ENCODE results near the gene FGFR2. TPM values are rescaled to one million over a fixed set of nuclear protein-coding genes. Genes with fewer than 3 reads are reported as not detected.

The FGFR2 gene
- total RNA-seq, 5 donors from 2014 or later (not counting 1 experiment from before 2014, with no cell fraction given) = 0.49 to 1.8 (median 0.70) TPM

DNA sequence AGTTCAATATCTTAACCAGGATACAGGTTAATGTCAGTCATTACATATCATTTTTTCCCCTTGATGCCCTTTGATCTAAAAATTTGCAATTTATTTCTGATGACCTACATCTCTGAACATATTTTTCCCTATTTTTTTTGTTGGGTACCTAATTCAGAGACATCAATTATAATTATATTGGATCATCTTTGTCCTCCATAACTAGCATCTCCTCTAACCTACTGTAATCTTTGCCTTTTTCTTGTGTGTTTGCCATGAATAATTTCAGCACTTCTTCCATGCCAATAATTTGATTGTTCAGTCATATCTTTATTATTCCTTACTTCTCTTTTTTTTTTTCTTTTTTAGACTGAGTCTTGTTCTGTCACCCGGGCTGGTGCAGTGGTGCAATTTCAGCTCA, 39.2 kb upstream of the FGFR2 start:
- no peak for ATAC-seq (replicated peaks in 1 of 4)
- H3K27me3 Mint-ChIP-seq = no peaks in the 10 kb centered on the region
- POLR2A ChIA-PET = no interaction called here

GRCh38 chr10:121633056-121633455, 34.8 kb upstream of the FGFR2 start:
- Mint-ChIP-seq H3K36me3 (no peaks in the 10 kb centered on the region), H3K9me3 (peaks cover under 1 to 9% (median 6%) of the 10 kb centered on the region in 3 donors), H3K27me3 (peaks cover 0 to 6% of the 10 kb centered on the region in 2 donors), H3K27ac (no peak overlapping the region), H3K4me3 (no peak overlapping the region), H3K4me1 (no peaks in the 10 kb centered on the region)
- Histone ChIP-seq H3K36me3 (ENCODE audit: control insufficient read depth in 2 of 2, extremely low read depth in 1 of 2, insufficient read depth in 1 of 2, low read length in 1 of 2) (no peaks in the 10 kb centered on the region), H3K4me3 (ENCODE audit: control insufficient read depth in 1 of 2, extremely low read depth in 1 of 2, low read length in 1 of 2) (no peak overlapping the region), H3K27me3 (replicated peaks in 1 of 2; ENCODE audit: control insufficient read depth in 2 of 2, extremely low read depth in 1 of 2, insufficient read depth in 2 of 2, low read length in 1 of 2) (peaks cover 0 to 9% of the 10 kb centered on the region in 2 experiments), H3K27ac (ENCODE audit: low read length) (no peak overlapping the region), H3K4me1 (ENCODE audit: control insufficient read depth in 1 of 2, extremely low read depth in 1 of 2, insufficient read depth in 2 of 2, low read length in 2 of 2) (no peaks in the 10 kb centered on the region), H3K9me3 (no peaks in the 10 kb centered on the region)
- ChIA-PET CTCF (no interaction called here), POLR2A (no interaction called here)
- WGBS (ENCODE audit: insufficient coverage) = 45% methylated on average over 2 of the region's 5 CpGs
- no peak for DNase-seq
- no peak for ATAC-seq (replicated peaks in 1 of 4)

More for the DNA sequence above, 39.2 kb upstream of the FGFR2 start:
- Histone ChIP-seq H3K4me1 (ENCODE audit: control insufficient read depth in 1 of 2, extremely low read depth in 1 of 2, insufficient read depth in 2 of 2, low read length in 2 of 2) (no peaks in the 10 kb centered on the region), H3K27me3 (replicated peaks in 1 of 2; ENCODE audit: control insufficient read depth in 2 of 2, extremely low read depth in 1 of 2, insufficient read depth in 2 of 2, low read length in 1 of 2) (peaks cover 0 to 4% of the 10 kb centered on the region in 2 experiments), H3K9me3 (no peaks in the 10 kb centered on the region), H3K27ac (ENCODE audit: low read length) (no peak overlapping the region), H3K4me3 (ENCODE audit: control insufficient read depth in 1 of 2, extremely low read depth in 1 of 2, low read length in 1 of 2) (no peak overlapping the region), H3K36me3 (ENCODE audit: control insufficient read depth in 2 of 2, extremely low read depth in 1 of 2, insufficient read depth in 1 of 2, low read length in 1 of 2) (no peaks in the 10 kb centered on the region)
- Mint-ChIP-seq H3K9me3 (peaks cover 11 to 18% (median 12%) of the 10 kb centered on the region in 3 donors), H3K4me3 (no peak overlapping the region), H3K27ac (no peak overlapping the region), H3K36me3 (no peaks in the 10 kb centered on the region), H3K4me1 (no peaks in the 10 kb centered on the region)
- CTCF ChIA-PET = no interaction called here
- no peak for DNase-seq
- no CpG with 5 or more reads among the region's 1 CpG for WGBS (ENCODE audit: insufficient coverage)

GRCh38 chr10:121631365-121632029, 33.3 kb upstream of the FGFR2 start:
- Mint-ChIP-seq H3K27me3 (peaks cover 0 to 6% of the 10 kb centered on the region in 2 donors), H3K4me3 (no peak overlapping the region), H3K27ac (no peak overlapping the region), H3K4me1 (no peaks in the 10 kb centered on the region), H3K9me3 (no peaks in the 10 kb centered on the region), H3K36me3 (no peaks in the 10 kb centered on the region)
- POLR2A ChIA-PET = interaction anchor here in 1 of 2 donors (0.6 kb wide), 1 partner anchor 8 kb away, joined by 4 read pairs; no protein-coding TSS in a partner anchor
- WGBS (ENCODE audit: insufficient coverage) = 80% methylated on average over 5 of the region's 8 CpGs
- Histone ChIP-seq H3K27ac (ENCODE audit: low read length) (no peak overlapping the region), H3K4me1 (ENCODE audit: control insufficient read depth in 1 of 2, extremely low read depth in 1 of 2, insufficient read depth in 2 of 2, low read length in 2 of 2) (no peaks in the 10 kb centered on the region), H3K36me3 (ENCODE audit: control insufficient read depth in 2 of 2, extremely low read depth in 1 of 2, insufficient read depth in 1 of 2, low read length in 1 of 2) (no peaks in the 10 kb centered on the region), H3K9me3 (no peaks in the 10 kb centered on the region), H3K27me3 (replicated peaks in 1 of 2; ENCODE audit: control insufficient read depth in 2 of 2, extremely low read depth in 1 of 2, insufficient read depth in 2 of 2, low read length in 1 of 2) (peaks cover 0 to 9% of the 10 kb centered on the region in 2 experiments), H3K4me3 (ENCODE audit: control insufficient read depth in 1 of 2, extremely low read depth in 1 of 2, low read length in 1 of 2) (no peak overlapping the region)
- DNase-seq = no peak
- CTCF ChIA-PET = no interaction called here
- ATAC-seq (replicated peaks in 1 of 4) = no peak

- Mint-ChIP-seq H3K27ac (no peak overlapping the region), H3K27me3 (peaks cover 2 to 6% of the 10 kb centered on the region in 2 donors), H3K9me3 (no peaks in the 10 kb centered on the region), H3K4me1 (no peaks in the 10 kb centered on the region), H3K4me3 (no peak overlapping the region), H3K36me3 (no peaks in the 10 kb centered on the region)
- ChIA-PET CTCF (no interaction called here), POLR2A (no interaction called here)
- DNase-seq = no peak
- H3K27me3 ChIP-seq (replicated peaks in 1 of 2; ENCODE audit: control insufficient read depth in 2 of 2, extremely low read depth in 1 of 2, insufficient read depth in 2 of 2, low read length in 1 of 2) = peaks cover 0 to 9% of the 10 kb centered on the region in 2 experiments
- no peaks in the 10 kb centered on the region for H3K36me3 ChIP-seq (ENCODE audit: control insufficient read depth in 2 of 2, extremely low read depth in 1 of 2, insufficient read depth in 1 of 2, low read length in 1 of 2)
- H3K27ac ChIP-seq (ENCODE audit: low read length) = no peak overlapping the region
- 100% methylated on average over 1 of the region's 4 CpGs for WGBS (ENCODE audit: insufficient coverage)
- H3K4me3 ChIP-seq (ENCODE audit: control insufficient read depth in 1 of 2, extremely low read depth in 1 of 2, low read length in 1 of 2) = no peak overlapping the region
- ATAC-seq (replicated peaks in 1 of 4) = no peak
- H3K4me1 ChIP-seq (ENCODE audit: control insufficient read depth in 1 of 2, extremely low read depth in 1 of 2, insufficient read depth in 2 of 2, low read length in 2 of 2) = no peaks in the 10 kb centered on the region
- no peaks in the 10 kb centered on the region for H3K9me3 ChIP-seq
Observed at GRCh38 chr10:121628859-121629258, 30.6 kb upstream of the FGFR2 start.

GRCh38 chr10:121627876-121628581, 29.8 kb upstream of the FGFR2 start:
- ATAC-seq (replicated peaks in 1 of 4) (no peak), DNase-seq (no peak)
- POLR2A ChIA-PET = no interaction called here
- Histone ChIP-seq H3K4me1 (ENCODE audit: control insufficient read depth in 1 of 2, extremely low read depth in 1 of 2, insufficient read depth in 2 of 2, low read length in 2 of 2) (no peaks in the 10 kb centered on the region), H3K9me3 (no peaks in the 10 kb centered on the region), H3K27ac (ENCODE audit: low read length) (no peak overlapping the region), H3K27me3 (replicated peaks in 1 of 2; ENCODE audit: control insufficient read depth in 2 of 2, extremely low read depth in 1 of 2, insufficient read depth in 2 of 2, low read length in 1 of 2) (peaks cover 0 to 8% of the 10 kb centered on the region in 2 experiments), H3K36me3 (ENCODE audit: control insufficient read depth in 2 of 2, extremely low read depth in 1 of 2, insufficient read depth in 1 of 2, low read length in 1 of 2) (no peaks in the 10 kb centered on the region), H3K4me3 (ENCODE audit: control insufficient read depth in 1 of 2, extremely low read depth in 1 of 2, low read length in 1 of 2) (no peak overlapping the region)
- CTCF ChIA-PET = no interaction called here
- H3K27me3 Mint-ChIP-seq = peaks cover 2 to 6% of the 10 kb centered on the region in 2 donors
- no peak overlapping the region for H3K4me3 Mint-ChIP-seq
- no peaks in the 10 kb centered on the region for H3K9me3 Mint-ChIP-seq
- H3K27ac Mint-ChIP-seq = no peak overlapping the region
- H3K4me1 Mint-ChIP-seq = no peaks in the 10 kb centered on the region
- H3K36me3 Mint-ChIP-seq = no peaks in the 10 kb centered on the region
- WGBS (ENCODE audit: insufficient coverage) = 78% methylated on average over 12 of the region's 15 CpGs

- CTCF ChIA-PET = no interaction called here
- WGBS (ENCODE audit: insufficient coverage) = 83% methylated on average over 5 of the region's 11 CpGs
Observed at GRCh38 chr10:121624836-121625486, 26.7 kb upstream of the FGFR2 start.

More at GRCh38 chr10:121624836-121625486, 26.7 kb upstream of the FGFR2 start:
- Mint-ChIP-seq H3K36me3 (no peaks in the 10 kb centered on the region), H3K4me1 (no peaks in the 10 kb centered on the region), H3K27ac (no peak overlapping the region), H3K4me3 (no peak overlapping the region), H3K9me3 (no peaks in the 10 kb centered on the region), H3K27me3 (peaks cover 0 to 5% of the 10 kb centered on the region in 2 donors)
- Histone ChIP-seq H3K4me1 (ENCODE audit: control insufficient read depth in 1 of 2, extremely low read depth in 1 of 2, insufficient read depth in 2 of 2, low read length in 2 of 2) (no peaks in the 10 kb centered on the region), H3K27me3 (replicated peaks in 1 of 2; ENCODE audit: control insufficient read depth in 2 of 2, extremely low read depth in 1 of 2, insufficient read depth in 2 of 2, low read length in 1 of 2) (peaks cover 0 to 5% of the 10 kb centered on the region in 2 experiments), H3K27ac (ENCODE audit: low read length) (no peak overlapping the region), H3K36me3 (ENCODE audit: control insufficient read depth in 2 of 2, extremely low read depth in 1 of 2, insufficient read depth in 1 of 2, low read length in 1 of 2) (no peaks in the 10 kb centered on the region), H3K4me3 (ENCODE audit: control insufficient read depth in 1 of 2, extremely low read depth in 1 of 2, low read length in 1 of 2) (no peak overlapping the region), H3K9me3 (no peaks in the 10 kb centered on the region)
- POLR2A ChIA-PET = no interaction called here
- DNase-seq = no peak
- no peak for ATAC-seq (replicated peaks in 1 of 4)
